GM23338 (cell line): ENCODE results near the gene FGD3.

ENCODE experiments used
- CREB1 ChIP-seq: fragments of 250-450 bp; sonication (Bioruptor Pico); IDR thresholded peaks from 2 replicates; pipeline ENCODE4 v1.5.0; 2020; ENCODE audit warnings: low read depth, mild to moderate bottlenecking, moderate library complexity
- CTCF ChIP-seq, 2 experiments: fragments of 200-600 bp in 1 of 2; sonication (generic) in 1 of 2; conservative IDR thresholded peaks; 2 replicates each; pipeline versions ENCODE4 v1.5.1 to v1.6.1; 2016 to 2017; ENCODE audit warnings: antibody characterized with exemption in 2 of 2, low read depth in 2 of 2, mild to moderate bottlenecking in 2 of 2, moderate library complexity in 1 of 2
- ETS1 ChIP-seq: IDR thresholded peaks from 2 replicates; pipeline ENCODE4 v1.6.1; 2016; ENCODE audit warnings: antibody characterized with exemption
- EZH2 ChIP-seq: fragments of 200-600 bp; sonication (generic); IDR thresholded peaks from one replicate; pipeline ENCODE4 v1.8.0; 2017; ENCODE audit warnings: antibody characterized with exemption, mild to moderate bottlenecking, low read depth; ENCODE audit not compliant: unreplicated experiment
- EZH2phosphoT487 ChIP-seq: fragments of 200-600 bp; sonication (generic); IDR thresholded peaks from one replicate; pipeline ENCODE4 v1.8.1; 2018; ENCODE audit warnings: antibody characterized with exemption; ENCODE audit not compliant: unreplicated experiment
- JUNB ChIP-seq: IDR thresholded peaks from one replicate; pipeline ENCODE4 v1.6.1; 2016; ENCODE audit warnings: antibody characterized with exemption; ENCODE audit not compliant: unreplicated experiment
- NANOG ChIP-seq: IDR thresholded peaks from 2 replicates; pipeline ENCODE4 v1.6.1; 2016; ENCODE audit warnings: antibody characterized with exemption, borderline replicate concordance
- POLR2AphosphoS5 ChIP-seq: IDR thresholded peaks from 2 replicates; pipeline ENCODE4 v1.6.1; 2016; ENCODE audit warnings: antibody characterized with exemption, low read depth
- REST ChIP-seq: IDR thresholded peaks from one replicate; pipeline ENCODE4 v1.6.1; 2018; ENCODE audit warnings: antibody characterized with exemption; ENCODE audit not compliant: unreplicated experiment
- ZNF114 ChIP-seq: fragments of 250-450 bp; sonication (Bioruptor Pico); IDR thresholded peaks from 2 replicates; pipeline ENCODE4 v1.5.0; 2020; ENCODE audit warnings: mild to moderate bottlenecking, moderate library complexity
- ZNF331 ChIP-seq: fragments of 250-450 bp; sonication (Bioruptor Pico); IDR thresholded peaks from 2 replicates; pipeline ENCODE4 v1.5.0; 2020; ENCODE audit warnings: low read depth, mild to moderate bottlenecking, moderate library complexity
- TF ChIP-seq, protein P1 (sequence below): fragments of 250-450 bp; sonication (Bioruptor Pico); IDR thresholded peaks from 2 replicates; pipeline ENCODE4 v1.5.0; 2020; ENCODE audit warnings: mild to moderate bottlenecking, moderate library complexity

DNA sequence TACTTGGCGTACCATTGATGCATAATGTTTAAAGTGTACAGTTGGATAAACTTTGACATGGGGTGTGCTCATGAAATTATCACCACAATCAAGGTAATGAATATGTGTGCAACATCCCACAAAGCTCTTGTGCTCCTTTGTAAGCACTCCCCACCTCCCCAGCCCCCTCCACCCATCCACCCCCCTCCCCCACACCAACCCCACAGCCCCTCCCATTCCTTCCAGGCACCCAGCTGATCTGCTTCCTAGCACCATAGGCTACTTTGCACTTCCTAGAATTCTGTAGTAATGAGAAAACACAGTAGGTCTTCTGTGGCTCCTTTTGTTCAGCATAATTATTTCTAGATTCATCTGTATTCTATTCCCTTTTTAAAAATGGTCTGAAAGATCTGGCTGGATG, 24.5 kb downstream of the FGD3 start:
- no peak for TF ChIP-seq CTCF (conservative IDR thresholded peaks at IDR 0.05; ENCODE audit: low read depth in 2 of 2)
- no peak for TF ChIP-seq CREB1 (CRISPR knock-in tag)
- TF ChIP-seq EZH2phosphoT487, result no peak
- no peak for TF ChIP-seq POLR2AphosphoS5
- TF ChIP-seq ETS1, result no peak
- no peak for TF ChIP-seq EZH2
- TF ChIP-seq ZNF114 (CRISPR knock-in tag), result no peak
- TF ChIP-seq REST, result no peak
- no peak for TF ChIP-seq JUNB
- TF ChIP-seq NANOG, result no peak
- TF ChIP-seq ZNF331, result no peak
- TF ChIP-seq, protein P1, sequence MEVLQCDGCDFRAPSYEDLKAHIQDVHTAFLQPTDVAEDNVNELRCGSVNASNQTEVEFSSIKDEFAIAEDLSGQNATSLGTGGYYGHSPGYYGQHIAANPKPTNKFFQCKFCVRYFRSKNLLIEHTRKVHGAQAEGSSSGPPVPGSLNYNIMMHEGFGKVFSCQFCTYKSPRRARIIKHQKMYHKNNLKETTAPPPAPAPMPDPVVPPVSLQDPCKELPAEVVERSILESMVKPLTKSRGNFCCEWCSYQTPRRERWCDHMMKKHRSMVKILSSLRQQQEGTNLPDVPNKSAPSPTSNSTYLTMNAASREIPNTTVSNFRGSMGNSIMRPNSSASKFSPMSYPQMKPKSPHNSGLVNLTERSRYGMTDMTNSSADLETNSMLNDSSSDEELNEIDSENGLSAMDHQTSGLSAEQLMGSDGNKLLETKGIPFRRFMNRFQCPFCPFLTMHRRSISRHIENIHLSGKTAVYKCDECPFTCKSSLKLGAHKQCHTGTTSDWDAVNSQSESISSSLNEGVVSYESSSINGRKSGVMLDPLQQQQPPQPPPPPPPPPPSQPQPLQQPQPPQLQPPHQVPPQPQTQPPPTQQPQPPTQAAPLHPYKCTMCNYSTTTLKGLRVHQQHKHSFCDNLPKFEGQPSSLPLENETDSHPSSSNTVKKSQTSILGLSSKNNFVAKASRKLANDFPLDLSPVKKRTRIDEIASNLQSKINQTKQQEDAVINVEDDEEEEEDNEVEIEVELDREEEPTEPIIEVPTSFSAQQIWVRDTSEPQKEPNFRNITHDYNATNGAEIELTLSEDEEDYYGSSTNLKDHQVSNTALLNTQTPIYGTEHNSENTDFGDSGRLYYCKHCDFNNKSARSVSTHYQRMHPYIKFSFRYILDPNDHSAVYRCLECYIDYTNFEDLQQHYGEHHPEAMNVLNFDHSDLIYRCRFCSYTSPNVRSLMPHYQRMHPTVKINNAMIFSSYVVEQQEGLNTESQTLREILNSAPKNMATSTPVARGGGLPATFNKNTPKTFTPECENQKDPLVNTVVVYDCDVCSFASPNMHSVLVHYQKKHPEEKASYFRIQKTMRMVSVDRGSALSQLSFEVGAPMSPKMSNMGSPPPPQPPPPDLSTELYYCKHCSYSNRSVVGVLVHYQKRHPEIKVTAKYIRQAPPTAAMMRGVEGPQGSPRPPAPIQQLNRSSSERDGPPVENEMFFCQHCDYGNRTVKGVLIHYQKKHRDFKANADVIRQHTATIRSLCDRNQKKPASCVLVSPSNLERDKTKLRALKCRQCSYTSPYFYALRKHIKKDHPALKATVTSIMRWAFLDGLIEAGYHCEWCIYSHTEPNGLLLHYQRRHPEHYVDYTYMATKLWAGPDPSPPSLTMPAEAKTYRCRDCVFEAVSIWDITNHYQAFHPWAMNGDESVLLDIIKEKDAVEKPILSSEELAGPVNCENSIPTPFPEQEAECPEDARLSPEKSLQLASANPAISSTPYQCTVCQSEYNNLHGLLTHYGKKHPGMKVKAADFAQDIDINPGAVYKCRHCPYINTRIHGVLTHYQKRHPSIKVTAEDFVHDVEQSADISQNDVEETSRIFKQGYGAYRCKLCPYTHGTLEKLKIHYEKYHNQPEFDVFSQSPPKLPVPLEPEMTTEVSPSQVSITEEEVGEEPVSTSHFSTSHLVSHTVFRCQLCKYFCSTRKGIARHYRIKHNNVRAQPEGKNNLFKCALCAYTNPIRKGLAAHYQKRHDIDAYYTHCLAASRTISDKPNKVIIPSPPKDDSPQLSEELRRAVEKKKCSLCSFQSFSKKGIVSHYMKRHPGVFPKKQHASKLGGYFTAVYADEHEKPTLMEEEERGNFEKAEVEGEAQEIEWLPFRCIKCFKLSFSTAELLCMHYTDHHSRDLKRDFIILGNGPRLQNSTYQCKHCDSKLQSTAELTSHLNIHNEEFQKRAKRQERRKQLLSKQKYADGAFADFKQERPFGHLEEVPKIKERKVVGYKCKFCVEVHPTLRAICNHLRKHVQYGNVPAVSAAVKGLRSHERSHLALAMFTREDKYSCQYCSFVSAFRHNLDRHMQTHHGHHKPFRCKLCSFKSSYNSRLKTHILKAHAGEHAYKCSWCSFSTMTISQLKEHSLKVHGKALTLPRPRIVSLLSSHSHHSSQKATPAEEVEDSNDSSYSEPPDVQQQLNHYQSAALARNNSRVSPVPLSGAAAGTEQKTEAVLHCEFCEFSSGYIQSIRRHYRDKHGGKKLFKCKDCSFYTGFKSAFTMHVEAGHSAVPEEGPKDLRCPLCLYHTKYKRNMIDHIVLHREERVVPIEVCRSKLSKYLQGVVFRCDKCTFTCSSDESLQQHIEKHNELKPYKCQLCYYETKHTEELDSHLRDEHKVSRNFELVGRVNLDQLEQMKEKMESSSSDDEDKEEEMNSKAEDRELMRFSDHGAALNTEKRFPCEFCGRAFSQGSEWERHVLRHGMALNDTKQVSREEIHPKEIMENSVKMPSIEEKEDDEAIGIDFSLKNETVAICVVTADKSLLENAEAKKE (CRISPR knock-in tag), result no peak
